ENCODE data around the gene QSOX1. TPM values are rescaled to one million over a fixed set of nuclear protein-coding genes. Genes with fewer than 3 reads are reported as not detected.

Gene QSOX1
- total RNA-seq, 2 donors from 2014 or later: 395 to 450 TPM

DNA sequence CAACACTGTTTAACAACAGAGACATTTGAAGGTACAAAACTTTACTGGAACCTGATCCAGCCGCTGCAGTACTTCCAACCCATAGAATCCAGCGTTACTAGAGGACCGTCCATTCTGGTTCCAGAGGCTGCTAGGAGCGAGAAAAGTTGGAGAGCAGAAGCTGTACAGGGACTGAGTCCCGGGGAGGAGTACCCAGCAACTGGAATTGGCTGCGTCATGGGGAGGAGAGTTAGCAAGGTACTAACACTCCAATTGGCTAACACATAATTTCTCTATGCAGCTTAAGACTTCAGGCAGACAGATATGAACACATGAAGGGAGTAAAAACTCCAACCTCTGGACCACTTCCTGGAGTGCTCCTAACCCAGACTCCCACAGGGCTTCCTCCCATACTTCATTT, 2.1 kb upstream of the QSOX1 start:
- intact Hi-C loops (cut with DNase I): no loop called here
- DNase-seq: no peak
- Histone ChIP-seq H3K9me3 (no peaks in the 10 kb centered on the region), H3K36me3 (no peaks in the 10 kb centered on the region), H3K4me3 (no peak overlapping the region), H3K27me3 (no peaks in the 10 kb centered on the region), H3K4me1 (peaks cover 16% of the 10 kb centered on the region), H3K27ac (no peak overlapping the region), H3K9ac (ENCODE audit: low read depth in 2 of 2, low read length in 2 of 2) (no peak overlapping the region)
- TF ChIP-seq, protein P1, sequence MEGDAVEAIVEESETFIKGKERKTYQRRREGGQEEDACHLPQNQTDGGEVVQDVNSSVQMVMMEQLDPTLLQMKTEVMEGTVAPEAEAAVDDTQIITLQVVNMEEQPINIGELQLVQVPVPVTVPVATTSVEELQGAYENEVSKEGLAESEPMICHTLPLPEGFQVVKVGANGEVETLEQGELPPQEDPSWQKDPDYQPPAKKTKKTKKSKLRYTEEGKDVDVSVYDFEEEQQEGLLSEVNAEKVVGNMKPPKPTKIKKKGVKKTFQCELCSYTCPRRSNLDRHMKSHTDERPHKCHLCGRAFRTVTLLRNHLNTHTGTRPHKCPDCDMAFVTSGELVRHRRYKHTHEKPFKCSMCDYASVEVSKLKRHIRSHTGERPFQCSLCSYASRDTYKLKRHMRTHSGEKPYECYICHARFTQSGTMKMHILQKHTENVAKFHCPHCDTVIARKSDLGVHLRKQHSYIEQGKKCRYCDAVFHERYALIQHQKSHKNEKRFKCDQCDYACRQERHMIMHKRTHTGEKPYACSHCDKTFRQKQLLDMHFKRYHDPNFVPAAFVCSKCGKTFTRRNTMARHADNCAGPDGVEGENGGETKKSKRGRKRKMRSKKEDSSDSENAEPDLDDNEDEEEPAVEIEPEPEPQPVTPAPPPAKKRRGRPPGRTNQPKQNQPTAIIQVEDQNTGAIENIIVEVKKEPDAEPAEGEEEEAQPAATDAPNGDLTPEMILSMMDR (IDR thresholded peaks at IDR 0.05): no peak

DNA sequence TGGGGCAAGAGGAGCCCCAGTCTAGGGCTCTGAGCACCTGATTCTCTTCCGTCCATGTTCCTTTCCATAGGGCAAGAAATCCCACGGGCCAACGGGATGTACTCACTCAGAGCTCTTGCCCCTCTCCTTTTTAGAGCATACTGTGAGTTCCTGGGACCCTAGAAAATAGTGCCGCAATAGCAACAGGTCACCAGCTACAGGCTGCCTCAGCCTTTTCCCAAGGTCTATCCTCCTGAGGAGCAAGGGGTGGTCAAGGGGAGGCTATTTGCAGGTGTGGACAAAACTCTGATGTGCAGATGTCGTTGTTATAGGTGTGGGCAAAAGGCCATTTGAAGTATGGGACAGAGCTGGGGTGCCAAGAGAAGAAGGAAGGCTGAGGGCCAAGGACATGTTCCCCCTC, 1.6 kb upstream of the QSOX1 start:
- intact Hi-C loops (cut with DNase I): no loop called here
- no peak for DNase-seq

DNA sequence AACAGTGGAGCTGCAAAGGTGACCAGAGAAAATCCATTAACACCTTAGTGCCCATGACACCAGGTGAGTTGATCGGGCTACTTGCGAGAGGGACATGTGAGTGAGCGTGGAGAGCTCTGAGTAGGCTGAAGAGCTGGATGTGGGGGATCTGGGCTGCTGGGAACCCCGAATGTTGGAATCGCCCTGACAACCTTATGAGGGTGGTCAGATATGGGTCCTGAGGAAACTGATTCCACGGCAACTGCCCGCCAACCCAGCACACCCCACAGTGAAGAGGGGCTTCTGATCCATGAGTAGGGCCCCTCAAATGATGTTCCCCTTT, 705 bp upstream of the QSOX1 start:
- Histone ChIP-seq H3K4me3 (peak overlapping the region; percentile 100), H3K9ac (ENCODE audit: low read depth in 2 of 2, low read length in 2 of 2) (peak overlapping the region; percentile 74 to 82), H3K27me3 (no peaks in the 10 kb centered on the region), H3K27ac (peak overlapping the region; percentile 78), H3K4me1 (peaks cover 26% of the 10 kb centered on the region), H3K36me3 (no peaks in the 10 kb centered on the region), H3K9me3 (no peaks in the 10 kb centered on the region)
- intact Hi-C loops (cut with DNase I): no loop called here
- no peak for DNase-seq
- TF ChIP-seq, protein P1 (IDR thresholded peaks at IDR 0.05): no peak

More for the DNA sequence above, 1.6 kb upstream of the QSOX1 start:
- TF ChIP-seq, protein P1 (IDR thresholded peaks at IDR 0.05): no peak
- Histone ChIP-seq H3K27ac (no peak overlapping the region), H3K9me3 (no peaks in the 10 kb centered on the region), H3K36me3 (no peaks in the 10 kb centered on the region), H3K9ac (ENCODE audit: low read depth in 2 of 2, low read length in 2 of 2) (no peak overlapping the region), H3K27me3 (no peaks in the 10 kb centered on the region), H3K4me3 (no peak overlapping the region), H3K4me1 (peaks cover 18% of the 10 kb centered on the region)

DNA sequence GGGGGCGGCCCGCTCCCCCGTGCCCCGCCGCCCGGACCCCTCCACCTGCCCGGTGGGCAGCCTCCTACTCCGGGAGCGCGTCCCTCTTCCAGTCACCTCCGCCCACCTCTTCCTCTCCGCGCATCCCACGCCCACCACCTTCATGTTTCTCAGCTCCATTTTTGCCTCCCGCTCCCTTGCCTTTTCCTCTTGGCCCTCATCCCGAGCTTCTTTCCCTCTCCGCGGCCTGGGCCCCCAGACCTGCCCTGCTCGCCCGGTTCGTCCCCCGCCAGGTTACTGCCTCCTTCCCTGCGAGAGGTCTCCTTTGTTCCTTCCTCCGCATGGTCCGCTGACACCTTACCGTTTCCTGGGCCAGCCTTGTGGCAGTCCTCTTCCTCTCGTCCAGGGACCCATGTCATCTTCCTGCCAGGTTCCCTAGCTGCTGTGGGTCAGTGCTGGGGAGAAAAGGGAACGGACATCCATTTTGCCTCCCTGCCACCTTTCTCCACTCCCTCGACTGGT, 563 bp downstream of the QSOX1 start:
- H3K27ac ChIP-seq: peak overlapping the region; percentile 88
- no peaks in the 10 kb centered on the region for H3K27me3 ChIP-seq
- TF ChIP-seq, protein P1 (IDR thresholded peaks at IDR 0.05): no peak
- peak overlapping the region; percentile 85 to 91 for H3K9ac ChIP-seq (ENCODE audit: low read depth in 2 of 2, low read length in 2 of 2)
- peaks cover 31% of the 10 kb centered on the region for H3K4me1 ChIP-seq
- H3K9me3 ChIP-seq: no peaks in the 10 kb centered on the region
- no peaks in the 10 kb centered on the region for H3K36me3 ChIP-seq
- DNase-seq: peak; percentile 47
- intact Hi-C loops (cut with DNase I): no loop called here
- peak overlapping the region; percentile 100 for H3K4me3 ChIP-seq

DNA sequence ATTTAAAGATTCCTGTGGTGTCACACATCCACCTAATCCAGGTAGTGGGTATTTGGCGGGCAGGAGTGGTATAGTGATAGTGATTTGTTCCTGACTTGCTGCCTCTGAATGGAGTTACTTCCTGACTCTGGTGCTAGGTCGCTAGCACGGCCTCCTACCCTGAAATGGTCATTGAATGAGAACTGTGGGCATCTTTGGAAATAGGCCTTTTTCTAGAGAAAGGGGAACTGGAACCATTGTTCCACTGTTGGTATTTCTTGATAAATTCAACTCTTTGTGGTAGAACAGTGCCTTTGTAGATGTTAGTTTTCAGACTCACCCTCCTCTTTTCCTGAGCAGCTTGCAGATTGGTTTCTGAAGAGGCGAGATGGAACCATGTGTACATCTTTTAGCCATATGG, 1.5 kb downstream of the QSOX1 start:
- DNase-seq: no peak
- Histone ChIP-seq H3K9ac (ENCODE audit: low read depth in 2 of 2, low read length in 2 of 2) (peak overlapping the region in 1 of 2 donors; percentile 49), H3K27me3 (no peaks in the 10 kb centered on the region), H3K4me1 (peaks cover 31% of the 10 kb centered on the region), H3K36me3 (no peaks in the 10 kb centered on the region), H3K4me3 (peak overlapping the region; percentile 100), H3K27ac (peak overlapping the region; percentile 88), H3K9me3 (no peaks in the 10 kb centered on the region)
- TF ChIP-seq, protein P1 (IDR thresholded peaks at IDR 0.05): no peak
- intact Hi-C loops (cut with DNase I): no loop called here
